NCI-H524 treated with DMSO at 0.1 percent for 48 hours (cell line): ENCODE data around the gene GMPPB.
"Not testable (repeated sequence)": the region's sequence is repeated elsewhere in the genome, so short reads cannot be mapped to it uniquely, and the experiment has no call there.

Source experiments
- DNase-seq: peaks from one replicate; lab custom pipeline; 2025; lab: John Stamatoyannopoulos, UW

Gene GMPPB

GRCh38 chr3:49689908-49690624, 33.7 kb downstream of the GMPPB start:
- DNase-seq = not testable (repeated sequence)

- no peak for DNase-seq
These were observed 34.5 kb downstream of the GMPPB start, which contains the start of the genes MST1 and RNF123 for GRCh38 chr3:49689046-49689907. Gene MST1 (minus strand): TSS chr3:49689474. CDS start chr3:49688691, 783 bp downstream. Gene RNF123 (plus strand): TSS chr3:49689557. CDS start chr3:49691166, 1,609 bp downstream.

GRCh38 chr3:49688338-49689045, 35.3 kb downstream of the GMPPB start:
- not testable (repeated sequence) for DNase-seq

GRCh38 chr3:49687424-49687795, 36.3 kb downstream of the GMPPB start:
- not testable (repeated sequence) for DNase-seq

- DNase-seq = not testable (repeated sequence)
These were observed 36.9 kb downstream of the GMPPB start for GRCh38 chr3:49686769-49687423.

GRCh38 chr3:49686346-49686745, 37.4 kb downstream of the GMPPB start:
- not testable (repeated sequence) for DNase-seq

GRCh38 chr3:49685846-49686245, 37.9 kb downstream of the GMPPB start:
- DNase-seq = not testable (repeated sequence)

- DNase-seq = not testable (repeated sequence)
These were observed 38.6 kb downstream of the GMPPB start for GRCh38 chr3:49685103-49685502.

- DNase-seq = not testable (repeated sequence)
These were observed 39.3 kb downstream of the GMPPB start for GRCh38 chr3:49684453-49684852.

GRCh38 chr3:49683162-49683561, 40.6 kb downstream of the GMPPB start:
- no peak for DNase-seq

- no peak for DNase-seq
These were observed 42.2 kb downstream of the GMPPB start for GRCh38 chr3:49681543-49681942.

- DNase-seq = no peak
These were observed 42.6 kb downstream of the GMPPB start for GRCh38 chr3:49681232-49681522.

- no peak for DNase-seq
These were observed 43.1 kb downstream of the GMPPB start for GRCh38 chr3:49680493-49681231.

GRCh38 chr3:49675912-49676311, 47.8 kb downstream of the GMPPB start:
- no peak for DNase-seq

- no peak for DNase-seq
These were observed 49.2 kb downstream of the GMPPB start for GRCh38 chr3:49674497-49674983.

- no peak for DNase-seq
These were observed 49.8 kb downstream of the GMPPB start, which contains the start of gene APEH for GRCh38 chr3:49673715-49674496. Gene APEH (plus strand): TSS chr3:49674351. CDS start chr3:49674402, 51 bp downstream.

GRCh38 chr3:49673121-49673714, 50.5 kb downstream of the GMPPB start:
- no peak for DNase-seq

GRCh38 chr3:49671291-49672288, 52.2 kb downstream of the GMPPB start:
- no peak for DNase-seq

GRCh38 chr3:49670940-49671290, 52.8 kb downstream of the GMPPB start:
- DNase-seq = no peak
